GM12878 (cell line): ENCODE measurements around the gene FAAP100. TPM values are rescaled to one million over a fixed set of nuclear protein-coding genes. Genes with fewer than 3 reads are reported as not detected.

Experiments used
- BCLAF1 ChIP-seq: fragments of 450-650 bp; IDR thresholded peaks from 2 replicates; pipeline ENCODE4 v1.6.1; 2017; ENCODE audit warnings: antibody characterized with exemption, mild to moderate bottlenecking, moderate library complexity
- CUX1 ChIP-seq: IDR thresholded peaks from 2 replicates; pipeline ENCODE4 v1.6.1; 2012; ENCODE audit warnings: improper control_type of control experiment, low read depth, low read length; ENCODE audit not compliant: insufficient replicate concordance
- E2F4 ChIP-seq: IDR thresholded peaks from 2 replicates; pipeline ENCODE4 v1.6.1; 2012; ENCODE audit warnings: low read depth, low read length, improper control_type of control experiment
- HDGF ChIP-seq: fragments of 450-650 bp; IDR thresholded peaks from 2 replicates; pipeline ENCODE4 v1.6.1; 2016; ENCODE audit warnings: antibody characterized with exemption
- IKZF1 ChIP-seq: fragments of 450-650 bp; conservative IDR thresholded peaks from 2 replicates; pipeline ENCODE4 v1.6.1; 2017; ENCODE audit warnings: antibody characterized with exemption, mild to moderate bottlenecking
- NFXL1 ChIP-seq: fragments of 450-650 bp; IDR thresholded peaks from 2 replicates; pipeline ENCODE4 v1.6.1; 2017; ENCODE audit warnings: antibody characterized with exemption, mild to moderate bottlenecking, borderline replicate concordance
- POLR2AphosphoS2 ChIP-seq: IDR thresholded peaks from 2 replicates; pipeline ENCODE4 v1.6.1; 2011; ENCODE audit warnings: low read depth, mild to moderate bottlenecking, low read length, improper control_type of control experiment, moderate library complexity
- RB1 ChIP-seq: fragments of 450-650 bp; formaldehyde crosslinking; IDR thresholded peaks from 2 replicates; pipeline ENCODE4 v1.6.1; 2017; ENCODE audit warnings: mild to moderate bottlenecking, borderline replicate concordance
- SRF ChIP-seq, 2 experiments: IDR thresholded peaks; 2 replicates each; pipeline ENCODE4 v1.6.1; 2011; ENCODE audit warnings: low read depth in 2 of 2, low read length in 2 of 2, mild to moderate bottlenecking in 1 of 2, moderate library complexity in 1 of 2
- STAT1 ChIP-seq: fragments of 450-650 bp; conservative IDR thresholded peaks from 2 replicates; pipeline ENCODE4 v1.6.1; 2014; ENCODE audit warnings: antibody characterized with exemption, mild to moderate bottlenecking
- USF1 ChIP-seq: IDR thresholded peaks from 2 replicates; pipeline ENCODE4 v1.6.1; 2011; ENCODE audit warnings: borderline replicate concordance, low read depth, mild to moderate bottlenecking, moderate library complexity, mixed read lengths, low read length; ENCODE audit not compliant: insufficient read depth; ENCODE audit errors: extremely low read length
- polyA plus RNA-seq, 11 experiments: library from polyadenylated mRNA; depleted of rRNA in 4 of 11; unstranded in 6 of 11; stranded (reverse) in 5 of 11; fragments of >200 nt; fragmentation: Nextera tagmentation in 4 of 11; fragmentation: Illumina TruSeq in 1 of 11; extraction: Ambion mirVana in 4 of 11; extraction: Trizol in 1 of 11; gene quantifications; 1 replicate in 1 of 11; 2 replicates in 10 of 11; pipeline versions ENCODE4 v1.2.1 to v1.2.3, GENCODE V29; 2011 to 2016; ENCODE audit warnings: inconsistent platforms in 2 of 11, missing spikeins in 2 of 11, low read depth in 1 of 11
- total RNA-seq, 4 experiments: library from RNA; depleted of rRNA in 3 of 4; stranded (reverse); fragments of >200 nt in 3 of 4; fragmentation: Illumina TruSeq in 1 of 4; extraction: Trizol in 1 of 4; gene quantifications; 2 replicates each; pipeline versions ENCODE4 v1.2.1 to v1.2.3, GENCODE V29; 2013 to 2021
- TF ChIP-seq, protein P1 (sequence below): fragments of 450-650 bp; IDR thresholded peaks from 2 replicates; pipeline ENCODE4 v1.6.1; 2016; ENCODE audit warnings: mild to moderate bottlenecking
- TF ChIP-seq, protein P2 (sequence below): IDR thresholded peaks from 2 replicates; pipeline ENCODE4 v1.6.1; 2011; ENCODE audit warnings: borderline replicate concordance, low read depth, mild to moderate bottlenecking, moderate library complexity, low read length; ENCODE audit not compliant: insufficient read depth, poor library complexity, severe bottlenecking
- TF ChIP-seq, protein P3 (sequence below): IDR thresholded peaks from 2 replicates; pipeline ENCODE4 v1.6.1; 2011; ENCODE audit warnings: low read depth, mild to moderate bottlenecking, low read length, moderate library complexity, borderline replicate concordance; ENCODE audit errors: extremely low read depth

FAAP100 gene
- total and polyA plus RNA-seq, 10 of the 15 experiments (the other 5 are each of a cell fraction or from before 2014, with no cell fraction given) = 0.11 to 46.2 (median 17.1) TPM

GRCh38 chr17:81552244-81553017 is at the start of gene FAAP100 (continued):
- TF ChIP-seq CUX1 (no peak), NFXL1 (no peak), HDGF (no peak), RB1 (no peak), POLR2AphosphoS2 (peak; percentile 63; the same call in 1 of the 2 replicates), E2F4 (no peak), BCLAF1 (no peak), SRF (IDR thresholded peaks at IDR 0.05; ENCODE audit: low read depth in 2 of 2, low read length in 2 of 2) (no peak), STAT1 (no peak), IKZF1 (peak; percentile 57), USF1 (peak; percentile 63)
- TF ChIP-seq, protein P1, sequence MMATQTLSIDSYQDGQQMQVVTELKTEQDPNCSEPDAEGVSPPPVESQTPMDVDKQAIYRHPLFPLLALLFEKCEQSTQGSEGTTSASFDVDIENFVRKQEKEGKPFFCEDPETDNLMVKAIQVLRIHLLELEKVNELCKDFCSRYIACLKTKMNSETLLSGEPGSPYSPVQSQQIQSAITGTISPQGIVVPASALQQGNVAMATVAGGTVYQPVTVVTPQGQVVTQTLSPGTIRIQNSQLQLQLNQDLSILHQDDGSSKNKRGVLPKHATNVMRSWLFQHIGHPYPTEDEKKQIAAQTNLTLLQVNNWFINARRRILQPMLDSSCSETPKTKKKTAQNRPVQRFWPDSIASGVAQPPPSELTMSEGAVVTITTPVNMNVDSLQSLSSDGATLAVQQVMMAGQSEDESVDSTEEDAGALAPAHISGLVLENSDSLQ = no peak
- TF ChIP-seq, protein P2, sequence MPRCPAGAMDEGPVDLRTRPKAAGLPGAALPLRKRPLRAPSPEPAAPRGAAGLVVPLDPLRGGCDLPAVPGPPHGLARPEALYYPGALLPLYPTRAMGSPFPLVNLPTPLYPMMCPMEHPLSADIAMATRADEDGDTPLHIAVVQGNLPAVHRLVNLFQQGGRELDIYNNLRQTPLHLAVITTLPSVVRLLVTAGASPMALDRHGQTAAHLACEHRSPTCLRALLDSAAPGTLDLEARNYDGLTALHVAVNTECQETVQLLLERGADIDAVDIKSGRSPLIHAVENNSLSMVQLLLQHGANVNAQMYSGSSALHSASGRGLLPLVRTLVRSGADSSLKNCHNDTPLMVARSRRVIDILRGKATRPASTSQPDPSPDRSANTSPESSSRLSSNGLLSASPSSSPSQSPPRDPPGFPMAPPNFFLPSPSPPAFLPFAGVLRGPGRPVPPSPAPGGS = no peak
- TF ChIP-seq, protein P3, sequence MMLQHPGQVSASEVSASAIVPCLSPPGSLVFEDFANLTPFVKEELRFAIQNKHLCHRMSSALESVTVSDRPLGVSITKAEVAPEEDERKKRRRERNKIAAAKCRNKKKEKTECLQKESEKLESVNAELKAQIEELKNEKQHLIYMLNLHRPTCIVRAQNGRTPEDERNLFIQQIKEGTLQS = peak; percentile 89; the same call in 1 of the 2 replicates
